ENCODE data around the gene SNX1. TPM values are rescaled to one million over a fixed set of nuclear protein-coding genes. Genes with fewer than 3 reads are reported as not detected.
A peak's percentile ranks its signal among the peaks of the same experiment; 100 is the strongest.

Gene SNX1
- total and polyA plus RNA-seq, 2 of the 13 experiments (the other 11 are each of a cell fraction or from before 2014, with no cell fraction given): 29.3 to 60.1 TPM

DNA sequence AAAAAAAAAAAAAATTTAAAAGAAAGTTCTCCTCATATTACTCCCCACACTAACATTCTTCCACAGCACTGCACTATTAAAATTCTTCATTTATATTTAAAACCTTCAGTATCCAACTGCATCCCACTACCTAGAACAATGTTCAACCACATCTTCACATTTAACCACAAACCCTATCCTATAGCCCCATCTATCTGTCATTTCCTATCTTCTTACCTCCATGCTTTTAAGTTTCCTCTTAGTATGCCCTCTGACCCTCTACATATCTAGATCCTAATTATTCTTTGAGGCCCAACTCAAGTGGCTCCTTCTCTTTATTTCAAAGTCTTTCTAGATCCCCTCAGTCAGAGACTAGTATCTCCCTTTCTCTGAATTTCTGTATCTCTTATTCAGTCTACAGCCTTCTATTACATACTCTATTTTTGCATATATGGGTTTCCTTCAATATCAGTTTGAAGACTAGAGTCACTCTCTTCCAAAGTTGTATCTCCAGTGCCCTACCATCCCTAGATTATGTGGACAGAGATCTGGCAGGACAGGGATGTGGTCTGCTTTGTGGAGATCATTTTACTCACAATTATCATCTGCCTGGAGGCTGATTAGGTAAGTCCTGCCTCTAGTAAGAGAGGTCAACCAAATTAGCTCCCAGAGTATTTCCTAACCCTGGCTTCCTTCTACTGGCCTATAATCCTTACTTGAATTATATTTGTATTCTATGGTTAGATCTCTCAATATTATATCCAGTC lies 3.5 kb upstream of the SNX1 start (continued):
- TF ChIP-seq ZFX (CRISPR knock-in tag; IDR thresholded peaks at IDR 0.05; ENCODE audit: low read depth) (no peak), SSRP1 (CRISPR knock-in tag; IDR thresholded peaks at IDR 0.05) (no peak), ESRRA (CRISPR knock-in tag; IDR thresholded peaks at IDR 0.05; ENCODE audit: low read depth) (no peak), SMAD1 (CRISPR knock-in tag; IDR thresholded peaks at IDR 0.05; ENCODE audit: borderline replicate concordance, low read depth) (no peak), ZNF232 (CRISPR knock-in tag; IDR thresholded peaks at IDR 0.05; ENCODE audit: borderline replicate concordance) (no peak), EZH2 (conservative IDR thresholded peaks at IDR 0.05; ENCODE audit: low read depth, low read length) (no peak), ZNF337 (CRISPR knock-in tag; IDR thresholded peaks at IDR 0.05; ENCODE audit: borderline replicate concordance, low read depth) (peak; percentile 74; the same call in 1 of the 2 replicates), IKZF1 (IDR thresholded peaks at IDR 0.05) (no peak), ZNF331 (CRISPR knock-in tag; IDR thresholded peaks at IDR 0.05) (no peak), HNRNPK (IDR thresholded peaks at IDR 0.05; ENCODE audit: low read depth, low read length, poor library complexity, severe bottlenecking) (no peak), HES4 (CRISPR knock-in tag; IDR thresholded peaks at IDR 0.05; ENCODE audit: borderline replicate concordance) (no peak), HDAC6 (IDR thresholded peaks at IDR 0.05; ENCODE audit: low read depth, low read length) (no peak)
- TF ChIP-seq, protein P1, sequence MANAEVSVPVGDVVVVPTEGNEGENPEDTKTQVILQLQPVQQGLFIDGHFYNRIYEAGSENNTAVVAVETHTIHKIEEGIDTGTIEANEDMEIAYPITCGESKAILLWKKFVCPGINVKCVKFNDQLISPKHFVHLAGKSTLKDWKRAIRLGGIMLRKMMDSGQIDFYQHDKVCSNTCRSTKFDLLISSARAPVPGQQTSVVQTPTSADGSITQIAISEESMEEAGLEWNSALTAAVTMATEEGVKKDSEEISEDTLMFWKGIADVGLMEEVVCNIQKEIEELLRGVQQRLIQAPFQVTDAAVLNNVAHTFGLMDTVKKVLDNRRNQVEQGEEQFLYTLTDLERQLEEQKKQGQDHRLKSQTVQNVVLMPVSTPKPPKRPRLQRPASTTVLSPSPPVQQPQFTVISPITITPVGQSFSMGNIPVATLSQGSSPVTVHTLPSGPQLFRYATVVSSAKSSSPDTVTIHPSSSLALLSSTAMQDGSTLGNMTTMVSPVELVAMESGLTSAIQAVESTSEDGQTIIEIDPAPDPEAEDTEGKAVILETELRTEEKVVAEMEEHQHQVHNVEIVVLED (CRISPR knock-in tag; IDR thresholded peaks at IDR 0.05; ENCODE audit: borderline replicate concordance): peak; percentile 13; the same call in 1 of the 2 replicates
- TF ChIP-seq, protein P2, sequence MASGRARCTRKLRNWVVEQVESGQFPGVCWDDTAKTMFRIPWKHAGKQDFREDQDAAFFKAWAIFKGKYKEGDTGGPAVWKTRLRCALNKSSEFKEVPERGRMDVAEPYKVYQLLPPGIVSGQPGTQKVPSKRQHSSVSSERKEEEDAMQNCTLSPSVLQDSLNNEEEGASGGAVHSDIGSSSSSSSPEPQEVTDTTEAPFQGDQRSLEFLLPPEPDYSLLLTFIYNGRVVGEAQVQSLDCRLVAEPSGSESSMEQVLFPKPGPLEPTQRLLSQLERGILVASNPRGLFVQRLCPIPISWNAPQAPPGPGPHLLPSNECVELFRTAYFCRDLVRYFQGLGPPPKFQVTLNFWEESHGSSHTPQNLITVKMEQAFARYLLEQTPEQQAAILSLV (CRISPR knock-in tag; IDR thresholded peaks at IDR 0.05; ENCODE audit: borderline replicate concordance): no peak
- TF ChIP-seq, protein P3, sequence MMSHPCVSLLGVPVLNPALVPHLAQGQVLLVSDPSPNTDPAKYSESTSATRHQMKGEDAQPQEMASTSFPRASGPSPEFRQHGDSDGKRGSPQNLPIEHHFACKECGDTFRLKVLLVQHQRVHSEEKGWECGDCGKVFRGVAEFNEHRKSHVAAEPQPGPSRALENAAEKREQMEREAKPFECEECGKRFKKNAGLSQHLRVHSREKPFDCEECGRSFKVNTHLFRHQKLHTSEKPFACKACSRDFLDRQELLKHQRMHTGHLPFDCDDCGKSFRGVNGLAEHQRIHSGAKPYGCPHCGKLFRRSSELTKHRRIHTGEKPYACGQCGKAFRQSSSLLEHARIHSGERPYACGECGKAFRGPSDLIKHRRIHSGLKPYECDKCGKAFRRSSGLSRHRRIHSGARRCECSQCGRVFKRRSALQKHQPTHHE (CRISPR knock-in tag; IDR thresholded peaks at IDR 0.05; ENCODE audit: borderline replicate concordance): no peak
- TF ChIP-seq, protein P4, sequence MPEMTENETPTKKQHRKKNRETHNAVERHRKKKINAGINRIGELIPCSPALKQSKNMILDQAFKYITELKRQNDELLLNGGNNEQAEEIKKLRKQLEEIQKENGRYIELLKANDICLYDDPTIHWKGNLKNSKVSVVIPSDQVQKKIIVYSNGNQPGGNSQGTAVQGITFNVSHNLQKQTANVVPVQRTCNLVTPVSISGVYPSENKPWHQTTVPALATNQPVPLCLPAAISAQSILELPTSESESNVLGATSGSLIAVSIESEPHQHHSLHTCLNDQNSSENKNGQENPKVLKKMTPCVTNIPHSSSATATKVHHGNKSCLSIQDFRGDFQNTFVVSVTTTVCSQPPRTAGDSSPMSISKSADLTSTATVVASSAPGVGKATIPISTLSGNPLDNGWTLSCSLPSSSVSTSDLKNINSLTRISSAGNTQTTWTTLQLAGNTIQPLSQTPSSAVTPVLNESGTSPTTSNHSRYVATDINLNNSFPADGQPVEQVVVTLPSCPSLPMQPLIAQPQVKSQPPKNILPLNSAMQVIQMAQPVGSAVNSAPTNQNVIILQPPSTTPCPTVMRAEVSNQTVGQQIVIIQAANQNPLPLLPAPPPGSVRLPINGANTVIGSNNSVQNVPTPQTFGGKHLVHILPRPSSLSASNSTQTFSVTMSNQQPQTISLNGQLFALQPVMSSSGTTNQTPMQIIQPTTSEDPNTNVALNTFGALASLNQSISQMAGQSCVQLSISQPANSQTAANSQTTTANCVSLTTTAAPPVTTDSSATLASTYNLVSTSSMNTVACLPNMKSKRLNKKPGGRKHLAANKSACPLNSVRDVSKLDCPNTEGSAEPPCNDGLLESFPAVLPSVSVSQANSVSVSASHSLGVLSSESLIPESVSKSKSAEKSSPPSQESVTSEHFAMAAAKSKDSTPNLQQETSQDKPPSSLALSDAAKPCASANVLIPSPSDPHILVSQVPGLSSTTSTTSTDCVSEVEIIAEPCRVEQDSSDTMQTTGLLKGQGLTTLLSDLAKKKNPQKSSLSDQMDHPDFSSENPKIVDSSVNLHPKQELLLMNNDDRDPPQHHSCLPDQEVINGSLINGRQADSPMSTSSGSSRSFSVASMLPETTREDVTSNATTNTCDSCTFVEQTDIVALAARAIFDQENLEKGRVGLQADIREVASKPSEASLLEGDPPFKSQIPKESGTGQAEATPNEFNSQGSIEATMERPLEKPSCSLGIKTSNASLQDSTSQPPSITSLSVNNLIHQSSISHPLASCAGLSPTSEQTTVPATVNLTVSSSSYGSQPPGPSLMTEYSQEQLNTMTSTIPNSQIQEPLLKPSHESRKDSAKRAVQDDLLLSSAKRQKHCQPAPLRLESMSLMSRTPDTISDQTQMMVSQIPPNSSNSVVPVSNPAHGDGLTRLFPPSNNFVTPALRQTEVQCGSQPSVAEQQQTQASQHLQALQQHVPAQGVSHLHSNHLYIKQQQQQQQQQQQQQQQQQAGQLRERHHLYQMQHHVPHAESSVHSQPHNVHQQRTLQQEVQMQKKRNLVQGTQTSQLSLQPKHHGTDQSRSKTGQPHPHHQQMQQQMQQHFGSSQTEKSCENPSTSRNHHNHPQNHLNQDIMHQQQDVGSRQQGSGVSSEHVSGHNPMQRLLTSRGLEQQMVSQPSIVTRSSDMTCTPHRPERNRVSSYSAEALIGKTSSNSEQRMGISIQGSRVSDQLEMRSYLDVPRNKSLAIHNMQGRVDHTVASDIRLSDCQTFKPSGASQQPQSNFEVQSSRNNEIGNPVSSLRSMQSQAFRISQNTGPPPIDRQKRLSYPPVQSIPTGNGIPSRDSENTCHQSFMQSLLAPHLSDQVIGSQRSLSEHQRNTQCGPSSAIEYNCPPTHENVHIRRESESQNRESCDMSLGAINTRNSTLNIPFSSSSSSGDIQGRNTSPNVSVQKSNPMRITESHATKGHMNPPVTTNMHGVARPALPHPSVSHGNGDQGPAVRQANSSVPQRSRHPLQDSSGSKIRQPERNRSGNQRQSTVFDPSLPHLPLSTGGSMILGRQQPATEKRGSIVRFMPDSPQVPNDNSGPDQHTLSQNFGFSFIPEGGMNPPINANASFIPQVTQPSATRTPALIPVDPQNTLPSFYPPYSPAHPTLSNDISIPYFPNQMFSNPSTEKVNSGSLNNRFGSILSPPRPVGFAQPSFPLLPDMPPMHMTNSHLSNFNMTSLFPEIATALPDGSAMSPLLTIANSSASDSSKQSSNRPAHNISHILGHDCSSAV (CRISPR knock-in tag; IDR thresholded peaks at IDR 0.05; ENCODE audit: borderline replicate concordance): no peak

Measured in HepG2 (cell line).